HG03521 (cell line): ENCODE results near the gene FAM53B.

Source experiments
- ATAC-seq: cut with Tn5 transposase; IDR thresholded peaks from one replicate; pipeline ENCODE4 v1.9.1; 2021; ENCODE audit warnings: mild to moderate bottlenecking, moderate library complexity; ENCODE audit not compliant: unreplicated experiment

Gene FAM53B

GRCh38 chr10:124742413-124743190 lies 1.6 kb downstream of the FAM53B start:
- ATAC-seq, result no peak

- ATAC-seq, result no peak
Observed at GRCh38 chr10:124741922-124742412, 2.2 kb downstream of the FAM53B start.

- no peak for ATAC-seq
Observed at GRCh38 chr10:124741281-124741921, 2.8 kb downstream of the FAM53B start.

- ATAC-seq, result no peak
Observed at GRCh38 chr10:124740369-124741280, 3.6 kb downstream of the FAM53B start.

- no peak for ATAC-seq
Observed at GRCh38 chr10:124739986-124740368, 4.2 kb downstream of the FAM53B start.

- no peak for ATAC-seq
Observed at GRCh38 chr10:124739119-124739921, 4.9 kb downstream of the FAM53B start.

GRCh38 chr10:124738441-124738840 lies 5.7 kb downstream of the FAM53B start:
- no peak for ATAC-seq

- ATAC-seq, result no peak
Observed at GRCh38 chr10:124737708-124738107, 6.5 kb downstream of the FAM53B start.

- ATAC-seq, result no peak
Observed at GRCh38 chr10:124737221-124737620, 7.0 kb downstream of the FAM53B start.

- no peak for ATAC-seq
Observed at GRCh38 chr10:124736491-124737136, 7.6 kb downstream of the FAM53B start.

GRCh38 chr10:124735491-124736286 lies 8.5 kb downstream of the FAM53B start:
- ATAC-seq, result no peak

GRCh38 chr10:124734311-124735166 lies 9.6 kb downstream of the FAM53B start:
- ATAC-seq, result no peak

GRCh38 chr10:124733571-124734245 lies 10.5 kb downstream of the FAM53B start:
- ATAC-seq, result no peak

GRCh38 chr10:124732931-124733570 lies 11.1 kb downstream of the FAM53B start:
- peak; percentile 47 for ATAC-seq

- no peak for ATAC-seq
Observed at GRCh38 chr10:124731551-124731950, 12.6 kb downstream of the FAM53B start.

- no peak for ATAC-seq
Observed at GRCh38 chr10:124730790-124731189, 13.4 kb downstream of the FAM53B start.
